ENCODE measurements around the gene ANK3.

DNA sequence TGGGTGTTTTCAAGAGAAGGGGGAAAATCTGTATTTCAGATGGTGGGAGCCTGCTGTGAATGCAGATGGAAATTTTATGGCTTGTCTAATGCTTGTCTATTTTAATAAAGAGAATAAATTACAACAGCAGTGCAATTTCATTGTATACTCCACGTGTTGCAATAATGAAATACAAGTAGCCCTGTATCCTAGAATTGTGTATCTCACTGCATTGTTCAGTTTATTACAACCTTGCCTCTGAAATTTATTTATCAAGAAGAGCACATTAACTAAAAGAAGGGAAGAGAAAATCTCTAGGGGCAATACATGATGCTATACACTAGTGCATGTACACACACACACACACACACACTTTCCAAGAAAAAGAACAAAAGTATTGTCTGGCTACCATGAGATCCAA lies 21.8 kb downstream of the ANK3 start:
- TF ChIP-seq PRRX2 (CRISPR knock-in tag; IDR thresholded peaks at IDR 0.05) (no peak), CTCF (IDR thresholded peaks at IDR 0.05) (no peak), KAT7 (CRISPR knock-in tag; IDR thresholded peaks at IDR 0.05; ENCODE audit: borderline replicate concordance) (no peak), CREB1 (CRISPR knock-in tag; IDR thresholded peaks at IDR 0.05) (no peak), MYBL2 (CRISPR knock-in tag; IDR thresholded peaks at IDR 0.05) (no peak), ZNF532 (CRISPR knock-in tag; IDR thresholded peaks at IDR 0.05; ENCODE audit: borderline replicate concordance) (no peak), TCF7 (CRISPR knock-in tag; IDR thresholded peaks at IDR 0.05; ENCODE audit: low read depth) (no peak), MAX (CRISPR knock-in tag; IDR thresholded peaks at IDR 0.05) (no peak), MLX (CRISPR knock-in tag; IDR thresholded peaks at IDR 0.05) (no peak), NR1H2 (CRISPR knock-in tag; IDR thresholded peaks at IDR 0.05) (no peak)
- TF ChIP-seq, protein P1, sequence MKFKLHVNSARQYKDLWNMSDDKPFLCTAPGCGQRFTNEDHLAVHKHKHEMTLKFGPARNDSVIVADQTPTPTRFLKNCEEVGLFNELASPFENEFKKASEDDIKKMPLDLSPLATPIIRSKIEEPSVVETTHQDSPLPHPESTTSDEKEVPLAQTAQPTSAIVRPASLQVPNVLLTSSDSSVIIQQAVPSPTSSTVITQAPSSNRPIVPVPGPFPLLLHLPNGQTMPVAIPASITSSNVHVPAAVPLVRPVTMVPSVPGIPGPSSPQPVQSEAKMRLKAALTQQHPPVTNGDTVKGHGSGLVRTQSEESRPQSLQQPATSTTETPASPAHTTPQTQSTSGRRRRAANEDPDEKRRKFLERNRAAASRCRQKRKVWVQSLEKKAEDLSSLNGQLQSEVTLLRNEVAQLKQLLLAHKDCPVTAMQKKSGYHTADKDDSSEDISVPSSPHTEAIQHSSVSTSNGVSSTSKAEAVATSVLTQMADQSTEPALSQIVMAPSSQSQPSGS (CRISPR knock-in tag; IDR thresholded peaks at IDR 0.05; ENCODE audit: borderline replicate concordance, low read depth): no peak

Data from WTC11 (cell line).